HEK293T (cell line): ENCODE data around the gene UEVLD.

Experiments used
- ARNT ChIP-seq: fragments of 450-650 bp; IDR thresholded peaks from 2 replicates; pipeline ENCODE4 v1.6.1; 2017; ENCODE audit warnings: mild to moderate bottlenecking
- BHLHE40 ChIP-seq: fragments of 450-650 bp; IDR thresholded peaks from 2 replicates; pipeline ENCODE4 v1.6.1; 2016; ENCODE audit warnings: mild to moderate bottlenecking, moderate library complexity, borderline replicate concordance
- CTBP1 ChIP-seq: fragments of 450-650 bp; IDR thresholded peaks from 2 replicates; pipeline ENCODE4 v1.6.1; 2016; ENCODE audit warnings: borderline replicate concordance
- ELF4 ChIP-seq: fragments of 450-650 bp; IDR thresholded peaks from 2 replicates; pipeline ENCODE4 v1.6.1; 2017; ENCODE audit warnings: antibody characterized with exemption
- FOXA1 ChIP-seq: fragments of 450-650 bp; IDR thresholded peaks from 2 replicates; pipeline ENCODE4 v1.6.1; 2016; ENCODE audit warnings: mild to moderate bottlenecking
- FOXM1 ChIP-seq: fragments of 450-650 bp; IDR thresholded peaks from 2 replicates; pipeline ENCODE4 v1.6.1; 2017; ENCODE audit warnings: mild to moderate bottlenecking, borderline replicate concordance
- HDGF ChIP-seq: fragments of 450-650 bp; IDR thresholded peaks from 2 replicates; pipeline ENCODE4 v1.6.1; 2017; ENCODE audit warnings: antibody characterized with exemption, borderline replicate concordance
- L3MBTL2 ChIP-seq: fragments of 450-650 bp; conservative IDR thresholded peaks from 2 replicates; pipeline ENCODE4 v1.6.1; 2016; ENCODE audit warnings: mild to moderate bottlenecking
- SP1 ChIP-seq: fragments of 450-650 bp; IDR thresholded peaks from 2 replicates; pipeline ENCODE4 v1.6.1; 2017
- SUZ12 ChIP-seq: fragments of 450-650 bp; IDR thresholded peaks from 2 replicates; pipeline ENCODE4 v1.6.1; 2016; ENCODE audit warnings: mild to moderate bottlenecking
- TARDBP ChIP-seq: fragments of 450-650 bp; IDR thresholded peaks from 2 replicates; pipeline ENCODE4 v1.6.1; 2016
- ZNF384 ChIP-seq: fragments of 450-650 bp; IDR thresholded peaks from 2 replicates; pipeline ENCODE4 v1.6.1; 2016

GRCh38 chr11:18617688-18618341 lies 29.3 kb upstream of the UEVLD start:
- TF ChIP-seq ELF4 (no peak), SP1 (no peak), L3MBTL2 (no peak), SUZ12 (no peak), BHLHE40 (no peak), CTBP1 (no peak), FOXM1 (no peak), TARDBP (no peak), FOXA1 (no peak), ARNT (no peak), HDGF (no peak), ZNF384 (no peak)
